ENCODE measurements around the gene ALDH1A3.
A peak's percentile ranks its signal among the peaks of the same experiment; 100 is the strongest.

Gene ALDH1A3

DNA sequence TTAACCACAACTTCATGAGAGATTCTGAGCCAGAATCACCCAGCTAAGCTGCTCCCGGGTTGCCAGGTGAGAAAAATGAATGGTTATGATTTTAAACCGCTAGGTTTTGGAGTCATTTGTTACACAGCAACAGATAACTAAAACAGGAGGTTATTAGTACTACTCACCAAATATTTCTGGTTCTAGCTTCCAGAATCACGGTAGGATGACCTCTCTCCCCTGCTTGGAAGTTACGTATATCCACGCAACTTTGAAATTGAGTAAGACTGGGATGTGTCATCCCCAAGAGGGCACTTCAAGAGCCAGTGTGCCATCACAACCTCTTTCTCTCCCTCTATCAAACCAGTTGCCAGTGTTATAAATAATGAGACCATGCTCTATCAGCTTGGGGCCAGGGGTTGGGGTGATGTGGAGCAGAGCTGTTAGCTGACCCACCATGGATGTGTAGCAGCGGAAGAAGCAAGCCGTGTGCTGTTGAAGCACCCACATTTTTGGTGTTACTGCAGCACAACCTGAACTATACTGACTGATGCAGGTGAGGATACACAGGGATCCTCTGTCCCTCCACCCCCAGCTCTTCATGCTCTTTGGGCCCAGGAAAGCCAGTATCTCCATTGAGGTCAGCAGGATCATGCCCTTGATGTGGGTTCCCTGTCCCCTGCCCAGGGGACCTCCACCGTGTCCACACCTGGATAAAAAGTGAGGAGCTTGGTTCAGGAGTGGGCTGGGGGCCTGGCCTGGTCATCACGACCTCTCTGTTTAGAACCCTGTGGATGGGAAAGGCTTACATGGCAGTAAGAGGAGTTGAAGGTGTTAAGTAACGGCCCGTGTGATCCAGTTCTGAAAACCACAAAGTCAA lies 19.4 kb upstream of the ALDH1A3 start:
- DNase-seq, result no peak

- no peak for DNase-seq
These were observed 18.7 kb upstream of the ALDH1A3 start for GRCh38 chr15:100860829-100861510.

DNA sequence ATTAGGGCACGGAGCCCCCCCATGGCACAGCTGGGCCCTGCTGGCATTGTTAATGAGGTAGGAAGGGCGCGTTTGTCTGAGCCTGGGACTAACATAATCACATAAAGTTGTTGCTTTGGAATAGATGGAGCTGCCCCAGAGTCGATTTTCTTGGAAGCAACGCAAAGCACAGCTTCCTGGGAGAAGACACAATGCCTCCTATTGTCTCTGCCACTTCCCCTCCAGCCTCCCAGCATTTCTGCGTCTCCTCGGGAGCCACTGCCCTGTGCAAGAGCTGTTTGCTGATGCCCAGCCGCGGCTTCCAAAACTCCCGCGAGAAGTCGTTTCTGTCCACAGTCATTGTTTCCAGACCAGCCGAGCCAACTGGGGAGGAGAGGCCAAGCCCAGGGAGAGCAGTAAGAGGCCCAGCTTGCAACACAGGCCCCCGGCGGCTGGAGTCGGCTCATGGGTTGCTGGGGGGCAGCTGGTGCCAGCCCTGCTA lies 18.1 kb upstream of the ALDH1A3 start:
- DNase-seq, result no peak

DNA sequence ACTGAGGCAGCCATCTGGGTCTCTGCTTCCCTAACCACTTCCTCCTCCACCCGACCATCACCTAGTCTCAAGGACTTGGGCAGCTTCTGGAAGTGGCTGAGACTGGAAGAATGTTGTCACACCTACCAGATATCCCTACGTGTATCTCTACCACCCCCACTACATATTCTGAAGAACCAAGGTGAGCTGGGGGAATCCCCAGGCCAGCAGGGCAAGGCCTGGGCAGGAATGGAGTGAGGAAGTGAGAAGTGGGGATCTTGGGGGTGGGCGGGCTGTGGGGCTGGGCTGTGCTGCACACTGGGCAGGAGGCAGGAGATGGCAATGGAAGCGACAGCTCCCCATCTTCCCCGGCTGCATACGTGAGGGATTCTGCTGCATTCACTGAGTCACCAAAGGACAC lies 17.5 kb upstream of the ALDH1A3 start:
- no peak for DNase-seq

DNA sequence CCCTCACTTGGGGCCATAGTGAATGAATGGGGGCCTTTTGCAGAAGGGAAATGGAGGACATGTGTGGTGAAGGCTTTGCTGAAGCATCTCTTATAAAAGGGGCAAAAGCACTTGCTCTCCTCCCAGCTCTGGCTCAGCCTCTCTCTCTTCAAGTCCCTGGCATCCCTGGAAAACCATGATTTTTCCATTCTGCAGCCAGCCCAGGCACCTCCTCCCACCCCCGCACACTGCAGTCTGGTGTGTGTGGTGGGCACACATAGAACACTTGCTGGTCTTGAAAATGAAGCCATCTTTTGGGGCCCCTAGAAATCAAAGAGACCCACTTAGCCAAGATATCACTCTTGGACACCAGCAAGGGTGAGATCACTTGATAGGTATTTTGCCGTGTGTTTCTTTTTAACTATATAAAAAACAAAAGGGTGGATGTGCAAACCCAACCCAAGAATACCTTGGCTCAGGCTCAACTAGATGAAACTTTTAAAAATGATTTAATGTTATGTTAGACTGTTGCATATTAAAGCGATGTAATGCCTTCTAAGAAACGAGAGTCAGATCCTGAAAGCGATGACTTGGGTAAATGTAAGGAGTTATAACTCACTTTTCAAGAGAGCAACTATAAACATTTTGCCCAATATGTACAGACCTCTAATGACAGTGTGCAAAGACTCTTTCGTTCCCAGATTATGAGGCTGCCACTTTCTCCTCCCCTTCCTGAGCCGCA lies 16.4 kb upstream of the ALDH1A3 start:
- DNase-seq, result no peak

GRCh38 chr15:100863796-100864267 lies 15.8 kb upstream of the ALDH1A3 start:
- no peak for DNase-seq

DNA sequence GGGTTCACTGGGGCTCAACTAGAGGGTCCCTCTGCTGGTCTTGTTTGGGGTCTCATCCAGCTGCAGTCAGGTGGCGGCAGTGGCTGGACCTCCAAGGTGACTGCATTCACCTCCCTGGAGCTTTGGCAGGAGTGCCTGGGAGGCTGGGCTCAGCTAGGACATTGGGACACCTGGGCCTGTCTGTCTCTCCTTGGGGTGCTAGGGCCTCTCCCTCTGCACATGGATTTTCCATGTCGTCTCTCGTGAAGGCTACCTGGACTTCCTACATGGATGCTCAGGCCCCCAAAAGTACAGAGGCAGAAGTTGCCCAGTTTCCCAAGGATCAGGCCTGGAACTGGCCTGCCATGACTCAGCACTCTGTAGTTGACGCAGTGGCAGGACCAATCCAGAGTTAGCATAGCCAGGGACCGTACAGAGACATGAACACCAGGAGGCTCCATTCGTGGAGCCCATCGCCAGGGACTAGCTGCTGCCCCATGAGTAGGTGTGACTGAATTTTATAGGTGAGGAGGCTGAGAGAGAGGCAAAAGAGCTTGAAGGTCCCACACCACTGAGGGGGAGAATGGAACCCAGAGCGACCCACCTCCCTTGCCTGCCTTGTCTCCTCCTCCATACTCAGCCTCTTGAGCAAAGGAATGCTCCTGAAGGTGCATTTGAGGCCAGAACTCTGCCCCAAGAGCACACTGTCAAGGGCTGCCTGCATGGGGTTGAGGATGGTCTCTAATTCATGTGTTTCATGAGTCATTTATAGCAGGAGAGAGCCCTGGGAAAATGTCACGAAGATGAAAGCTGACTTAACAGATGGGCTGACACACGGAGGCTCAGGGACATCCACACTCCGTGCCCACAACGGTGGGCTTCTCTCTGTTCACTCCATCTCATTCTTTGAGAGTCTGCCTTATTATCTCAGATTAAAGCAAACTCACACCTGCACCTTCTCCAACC lies 13.0 kb upstream of the ALDH1A3 start:
- no peak for DNase-seq

DNA sequence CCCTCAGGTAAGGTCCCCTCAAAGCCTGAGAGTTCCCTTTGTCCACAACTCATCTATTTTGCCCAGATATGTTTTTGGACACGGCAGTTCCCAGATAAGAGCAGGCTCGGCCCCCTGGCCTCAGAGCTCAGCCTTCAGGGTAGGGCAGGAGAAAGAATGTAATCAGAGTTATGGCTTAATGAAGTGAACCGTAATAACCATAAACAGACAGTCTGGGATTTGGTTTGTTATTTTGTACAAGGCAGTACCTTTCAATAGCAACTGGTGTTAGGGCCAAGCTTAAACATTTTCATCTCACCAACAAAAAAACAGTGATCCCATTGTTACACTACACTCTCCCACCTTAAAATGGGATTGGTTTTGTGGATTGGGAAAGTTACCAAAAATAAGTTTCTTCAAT lies 12.2 kb upstream of the ALDH1A3 start:
- DNase-seq, result no peak

- DNase-seq, result peak; percentile 17
These were observed 10.3 kb upstream of the ALDH1A3 start for GRCh38 chr15:100869151-100869999.

DNA sequence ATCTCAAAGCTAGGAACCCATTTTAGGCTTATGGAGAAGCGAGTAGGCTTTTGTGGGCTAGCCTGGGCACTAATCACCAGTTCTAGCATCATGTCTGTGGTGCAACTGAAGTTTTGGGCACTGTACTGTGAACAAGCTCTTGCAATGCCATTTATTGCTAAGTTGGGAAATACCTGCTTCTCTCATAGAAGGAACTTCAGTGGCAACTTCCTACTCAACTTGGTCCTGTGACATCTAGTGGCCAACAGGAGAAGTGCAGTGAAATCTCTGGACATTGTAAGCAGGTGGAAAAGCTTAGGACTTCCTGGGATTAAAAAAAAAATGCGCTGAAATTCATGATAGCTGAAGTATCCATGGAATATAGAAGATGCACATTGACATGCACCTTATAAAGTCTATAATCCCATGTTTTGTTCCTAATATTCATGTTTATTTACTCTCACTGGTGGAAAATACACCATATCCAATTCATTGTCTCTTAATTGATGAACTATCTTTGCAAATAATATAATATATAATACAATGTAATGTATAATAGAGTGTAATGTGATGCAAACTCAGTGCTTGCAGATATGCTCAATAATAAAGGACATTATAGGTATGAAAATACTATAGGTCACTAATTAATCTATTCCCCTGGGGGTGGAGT lies 6.5 kb upstream of the ALDH1A3 start:
- DNase-seq, result peak; percentile 63

DNA sequence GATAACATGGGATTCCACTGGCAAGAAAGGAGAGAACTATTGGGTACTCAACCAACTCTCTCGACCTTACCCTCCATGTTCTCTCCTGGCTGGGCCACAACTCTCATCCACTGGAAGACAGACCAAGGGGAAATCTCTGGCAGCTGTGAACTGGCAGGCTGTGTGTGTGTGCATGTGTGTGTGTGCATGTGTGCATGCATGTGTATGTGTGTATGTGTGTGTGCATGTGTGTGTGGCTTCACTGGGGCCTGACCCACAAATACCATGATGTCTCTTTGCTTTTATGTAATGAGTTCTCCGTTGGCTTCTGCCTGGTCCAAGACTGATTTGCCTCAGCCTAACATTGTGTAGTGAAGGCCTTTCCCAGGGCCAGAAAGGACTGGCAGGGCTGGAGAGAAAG lies 4.1 kb upstream of the ALDH1A3 start:
- DNase-seq, result no peak

GRCh38 chr15:100875976-100876375 lies 3.7 kb upstream of the ALDH1A3 start:
- no peak for DNase-seq

DNA sequence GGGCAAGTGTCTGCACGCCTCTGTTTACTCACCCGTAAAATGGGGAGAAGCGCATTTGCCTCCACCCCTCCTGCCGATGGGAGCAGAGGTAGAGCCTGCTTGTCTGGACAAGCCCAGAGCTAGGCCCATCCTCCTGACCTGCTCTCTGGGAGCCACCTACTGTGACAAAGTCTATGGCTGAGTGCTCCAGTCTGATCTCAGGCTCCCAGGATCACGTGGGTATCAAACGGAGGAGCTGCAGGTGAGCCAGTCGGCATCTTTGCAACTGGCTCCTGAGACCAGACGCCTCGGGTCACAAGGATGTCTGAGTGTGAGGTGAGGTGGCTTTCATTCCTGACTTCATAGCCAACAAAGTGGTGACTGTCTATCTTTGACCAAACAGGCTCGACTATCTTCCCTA lies 2.1 kb upstream of the ALDH1A3 start:
- no peak for DNase-seq

DNA sequence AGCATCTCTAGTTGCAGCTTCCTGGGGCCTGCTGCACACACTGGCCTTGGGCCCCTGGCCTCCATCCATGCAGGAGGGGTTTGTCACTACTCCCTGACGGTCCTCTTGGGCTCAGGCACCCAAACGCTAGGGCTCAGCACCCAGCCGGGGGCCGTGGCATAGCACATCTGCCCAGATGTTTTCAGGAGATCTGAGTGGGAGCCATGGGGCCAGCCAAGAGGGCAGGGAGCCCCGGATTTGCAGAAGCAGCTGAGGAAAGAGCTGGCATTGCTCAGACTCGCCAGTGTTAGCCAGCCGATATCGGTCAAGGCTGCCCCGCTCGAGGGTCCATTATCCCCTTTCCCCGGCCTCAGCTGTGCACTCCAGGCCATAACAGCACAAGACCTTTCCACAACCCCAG lies 1.5 kb upstream of the ALDH1A3 start:
- no peak for DNase-seq

GRCh38 chr15:100878648-100879047 lies 983 bp upstream of the ALDH1A3 start:
- no peak for DNase-seq

DNA sequence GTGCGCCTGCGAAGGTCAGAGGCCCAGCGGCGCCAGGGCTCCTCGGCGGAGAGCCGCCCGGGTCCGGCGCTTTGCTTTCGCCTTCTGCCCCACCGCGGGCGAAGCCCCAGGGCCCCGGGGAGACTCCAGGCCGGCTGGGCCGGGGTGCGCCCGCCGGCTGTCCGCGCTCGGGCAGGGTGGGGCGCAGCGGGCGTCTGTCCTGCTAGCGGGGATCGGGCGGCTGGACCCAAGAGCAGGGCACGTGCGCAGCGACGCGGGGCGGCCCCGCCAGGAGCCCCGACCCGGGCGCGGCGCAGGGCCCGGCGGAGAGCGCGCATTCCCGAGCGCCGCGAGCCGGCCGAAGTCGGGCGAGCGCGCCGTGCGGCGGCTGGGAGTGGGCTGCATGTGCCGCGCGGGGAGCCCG lies 569 bp upstream of the ALDH1A3 start:
- no peak for DNase-seq

DNA sequence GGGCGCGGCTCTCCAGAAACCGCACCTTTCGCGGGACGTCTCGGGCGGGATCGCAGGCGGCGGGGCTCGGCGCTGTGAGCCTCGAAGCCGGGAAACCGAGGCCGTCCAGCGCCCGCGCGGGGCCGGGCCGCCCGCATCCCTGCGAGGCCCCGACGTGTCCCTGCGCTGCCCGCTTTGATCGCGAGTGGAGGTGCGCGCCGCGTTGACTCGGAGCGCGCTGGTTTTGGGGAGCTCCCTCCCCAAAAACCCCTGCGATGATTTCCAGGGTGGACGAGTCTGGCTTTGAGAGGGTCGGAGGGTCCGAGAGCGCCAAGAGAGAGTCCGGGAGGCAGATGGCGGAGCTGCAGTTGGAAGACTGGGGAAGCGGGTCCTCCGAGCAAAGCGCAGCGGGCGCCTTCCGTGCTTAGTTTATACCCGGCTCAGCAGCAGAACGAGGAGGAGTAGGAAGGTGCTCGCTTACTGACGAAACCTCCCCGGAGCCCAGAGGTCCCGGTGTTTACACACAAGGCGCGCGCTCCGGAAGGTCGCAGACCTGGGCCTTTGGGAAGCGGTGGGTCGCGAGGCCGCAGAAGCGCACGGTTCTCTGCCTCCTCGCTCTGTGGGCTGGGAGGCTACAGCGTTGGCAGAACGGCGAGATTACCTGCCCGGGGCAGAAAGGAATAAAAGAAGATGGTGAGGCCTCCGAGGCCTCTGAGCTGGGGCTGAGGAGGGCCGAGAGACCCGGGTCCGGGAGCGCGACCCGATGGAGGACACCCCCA lies 687 bp downstream of the ALDH1A3 start:
- no peak for DNase-seq

DNA sequence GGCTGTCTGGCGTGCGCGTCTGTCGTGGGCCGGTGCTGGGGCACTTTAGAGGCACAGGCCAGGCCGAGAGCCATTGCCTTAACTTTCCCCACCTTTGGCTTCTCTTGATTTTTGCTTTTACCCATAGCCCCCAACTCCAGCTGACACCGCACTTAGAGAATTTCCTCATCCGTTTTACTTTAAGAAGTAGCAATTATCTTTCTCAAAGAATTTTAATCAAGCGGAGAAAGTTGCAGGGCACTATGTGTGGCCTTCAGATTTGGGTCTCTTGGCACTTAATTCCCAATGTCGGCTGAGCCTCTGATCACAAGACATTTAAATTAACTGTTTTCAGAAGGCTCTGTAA lies 1.2 kb downstream of the ALDH1A3 start:
- no peak for DNase-seq

DNA sequence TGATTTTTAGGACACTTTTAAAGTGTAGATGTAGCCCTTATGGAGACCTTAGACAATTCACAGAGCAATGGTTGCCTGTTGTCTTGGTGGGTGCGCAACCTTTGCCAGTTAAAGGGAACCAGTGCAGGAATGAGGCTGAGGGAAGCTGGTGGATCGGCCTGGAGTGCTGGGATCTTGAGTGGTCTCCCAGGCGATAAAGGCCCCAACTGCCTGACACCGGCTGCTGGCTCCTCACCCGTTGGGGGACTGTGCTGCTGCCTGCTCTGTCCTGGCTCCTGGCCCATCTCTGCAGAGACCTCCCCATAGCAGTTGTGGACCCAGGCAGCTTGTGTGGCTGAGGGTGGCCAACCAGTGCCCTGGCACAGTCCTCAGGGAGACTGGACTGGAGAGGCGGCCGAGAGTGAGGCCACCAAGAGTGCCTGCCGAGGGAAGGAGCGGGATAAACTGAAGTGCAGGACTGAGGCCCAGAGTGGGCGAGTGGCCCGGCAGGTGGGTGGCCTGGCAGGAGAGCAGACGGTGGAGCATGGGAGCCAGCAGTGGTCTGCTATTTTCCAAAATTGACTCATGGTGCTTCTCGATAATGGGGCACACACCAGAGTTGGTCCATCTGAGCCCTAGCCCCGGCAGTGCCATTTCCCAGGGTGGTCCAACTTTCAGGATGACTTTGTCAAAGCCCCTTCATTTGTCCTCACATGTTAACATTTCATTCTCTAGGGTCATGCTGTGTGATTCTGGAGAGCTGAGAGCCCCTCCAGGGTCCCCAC lies 2.1 kb downstream of the ALDH1A3 start:
- no peak for DNase-seq

Measured in activated CD4-positive, alpha-beta T cell treated with anti-CD3 and anti-CD28 coated beads, Interleukin-10, Interleukin-2, amounts not matched to agents 100 ng/mL and 50 ng/mL, durations not matched to agents 16 hours and 8 hours (primary cell).